GM12891 (cell line): ENCODE results near the gene SLC15A1.
"Not testable (repeated sequence)": the region's sequence is repeated elsewhere in the genome, so short reads cannot be mapped to it uniquely, and the experiment has no call there.

Experiments used
- DNase-seq: peaks from one replicate; pipeline ENCODE4 v3.0.0; 2011; ENCODE audit warnings: low spot score; ENCODE audit not compliant: insufficient read length
- FAIRE-seq: peaks from 2 replicates; lab custom pipeline; 2011; peaks lifted over from hg19 to GRCh38; lab: Jason Lieb, UNC
- PAX5 ChIP-seq: IDR thresholded peaks from 2 replicates; pipeline ENCODE4 v1.6.1; 2011; ENCODE audit warnings: low read length, moderate library complexity, mild to moderate bottlenecking; ENCODE audit not compliant: insufficient read depth, severe bottlenecking
- POLR2A ChIP-seq: IDR thresholded peaks from 2 replicates; pipeline ENCODE4 v1.6.1; 2011; ENCODE audit warnings: low read depth, low read length, control low read depth
- POLR2AphosphoS5 ChIP-seq: IDR thresholded peaks from 2 replicates; pipeline ENCODE4 v1.6.1; 2011; ENCODE audit warnings: low read depth, low read length, control low read depth
- POU2F2 ChIP-seq: IDR thresholded peaks from 2 replicates; pipeline ENCODE4 v1.6.1; 2011; ENCODE audit warnings: low read depth, mild to moderate bottlenecking, control low read depth, low read length, moderate library complexity
- SPI1 ChIP-seq: IDR thresholded peaks from 2 replicates; pipeline ENCODE4 v1.6.1; 2011; ENCODE audit warnings: low read depth, low read length, control low read depth
- TAF1 ChIP-seq: IDR thresholded peaks from 2 replicates; pipeline ENCODE4 v1.6.1; 2011; ENCODE audit warnings: low read depth, low read length, control low read depth

SLC15A1 gene

GRCh38 chr13:98761986-98762616, 9.6 kb upstream of the SLC15A1 start:
- no peak for FAIRE-seq
- no peak for DNase-seq
- TF ChIP-seq POLR2AphosphoS5 (no peak), POLR2A (no peak), POU2F2 (no peak), PAX5 (no peak), TAF1 (no peak)

DNA sequence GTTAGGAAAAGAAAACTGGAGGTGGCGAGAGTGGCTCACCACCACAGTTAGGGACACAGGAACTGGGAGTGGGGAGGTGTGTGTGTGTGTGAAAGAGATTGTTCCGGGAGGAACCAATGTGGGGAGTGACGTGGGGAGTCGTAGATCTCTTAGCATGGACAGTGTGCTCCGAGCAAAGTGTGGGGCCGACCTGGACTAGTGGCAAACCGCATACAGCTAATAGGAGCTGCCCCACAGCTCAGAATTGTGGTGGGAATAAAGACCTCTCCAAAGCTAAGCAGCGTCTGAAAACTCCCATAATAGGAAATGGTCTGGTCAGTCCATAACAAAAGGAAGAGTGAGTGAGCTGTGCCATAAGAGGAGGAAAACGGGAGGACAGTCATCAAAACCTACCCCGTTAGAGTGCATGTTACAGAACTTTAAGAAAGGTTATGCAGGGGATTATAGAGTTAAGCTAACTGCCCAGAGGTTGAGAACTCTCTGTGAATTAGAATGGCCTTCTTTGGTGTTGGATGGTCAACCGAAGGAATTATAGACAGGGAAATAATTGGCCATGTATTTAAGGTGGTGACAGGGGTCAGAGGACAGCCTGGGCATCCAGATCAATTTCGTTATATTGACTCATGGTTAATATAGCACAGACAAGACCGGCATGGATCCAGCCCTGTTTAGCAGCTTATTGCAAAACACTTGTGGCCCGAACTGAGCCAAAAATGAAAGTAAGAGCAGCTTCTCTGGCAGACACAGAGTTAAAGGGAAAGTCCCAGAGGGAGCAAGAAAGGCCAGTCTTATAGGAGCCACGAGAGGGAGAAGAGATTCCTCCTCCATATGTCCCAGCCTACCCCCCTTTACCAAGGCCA, 8.9 kb upstream of the SLC15A1 start:
- DNase-seq (no peak), FAIRE-seq (peak; percentile 47)
- TF ChIP-seq POLR2AphosphoS5 (no peak), POLR2A (no peak), SPI1 (no peak), TAF1 (no peak), PAX5 (no peak), POU2F2 (no peak)

- TF ChIP-seq POU2F2 (no peak), PAX5 (no peak), POLR2AphosphoS5 (no peak), POLR2A (no peak), TAF1 (no peak), SPI1 (no peak)
- DNase-seq (no peak), FAIRE-seq (no peak)
Measured at GRCh38 chr13:98755729-98756128, 3.3 kb upstream of the SLC15A1 start.

DNA sequence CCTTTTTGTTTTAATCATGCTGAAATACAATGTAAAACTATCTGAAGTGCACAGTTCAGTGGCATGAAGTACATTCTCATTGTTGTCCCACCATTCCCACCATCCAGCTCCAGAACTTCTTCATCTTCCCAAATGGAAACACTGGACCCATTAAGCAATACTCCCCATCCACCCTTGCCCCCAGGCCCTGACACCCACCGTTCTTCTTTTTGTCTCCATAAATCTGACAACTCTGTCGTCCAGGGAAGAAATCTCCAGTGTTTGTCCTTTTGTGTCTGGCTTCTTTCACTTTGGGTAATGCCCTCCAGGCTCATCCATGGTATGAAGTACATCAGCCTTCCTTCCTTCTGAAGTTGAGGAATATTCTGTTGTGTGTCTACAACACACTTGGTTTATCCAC, 2.6 kb upstream of the SLC15A1 start:
- DNase-seq = no peak
- FAIRE-seq = no peak
- TF ChIP-seq PAX5 = no peak
- TF ChIP-seq POLR2A = no peak
- TF ChIP-seq TAF1 = no peak
- no peak for TF ChIP-seq SPI1
- no peak for TF ChIP-seq POU2F2
- no peak for TF ChIP-seq POLR2AphosphoS5

GRCh38 chr13:98754468-98754867, 2.0 kb upstream of the SLC15A1 start:
- not testable (repeated sequence) for DNase-seq, FAIRE-seq

DNA sequence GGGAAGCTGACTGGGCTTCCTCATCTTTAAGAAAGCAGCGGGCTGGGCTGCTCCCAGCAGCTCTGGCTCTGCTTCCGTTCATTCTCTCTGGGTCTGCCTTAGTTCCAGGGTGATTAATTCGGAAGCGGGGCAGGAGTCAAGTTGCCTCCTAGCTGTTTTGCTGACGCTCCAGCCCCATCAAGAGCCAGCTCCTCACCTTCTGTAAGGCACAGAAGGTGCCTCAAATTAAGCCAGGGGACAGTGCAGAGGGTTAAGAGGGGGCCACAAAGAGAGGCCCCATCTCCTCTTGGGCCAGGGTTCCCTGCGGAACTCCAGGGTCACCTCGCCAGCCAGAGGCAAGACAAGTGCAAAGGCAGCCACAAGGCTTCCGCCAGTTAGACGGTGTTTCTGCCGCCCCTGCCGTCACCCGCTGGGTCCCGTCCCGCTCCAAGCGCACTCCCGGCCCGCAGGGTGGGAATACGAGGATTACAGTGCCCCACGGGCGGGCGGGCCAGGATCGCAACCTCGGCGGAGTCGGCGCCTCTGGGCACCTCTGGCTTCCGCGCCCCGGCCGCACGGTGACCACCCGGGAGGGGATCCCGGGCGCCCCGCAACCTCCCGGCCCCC, 508 bp downstream of the SLC15A1 start:
- FAIRE-seq (no peak), DNase-seq (no peak)
- no peak for TF ChIP-seq TAF1
- TF ChIP-seq POLR2AphosphoS5 = no peak
- no peak for TF ChIP-seq POU2F2
- TF ChIP-seq PAX5 = no peak
- TF ChIP-seq SPI1 = no peak
- TF ChIP-seq POLR2A = no peak

DNA sequence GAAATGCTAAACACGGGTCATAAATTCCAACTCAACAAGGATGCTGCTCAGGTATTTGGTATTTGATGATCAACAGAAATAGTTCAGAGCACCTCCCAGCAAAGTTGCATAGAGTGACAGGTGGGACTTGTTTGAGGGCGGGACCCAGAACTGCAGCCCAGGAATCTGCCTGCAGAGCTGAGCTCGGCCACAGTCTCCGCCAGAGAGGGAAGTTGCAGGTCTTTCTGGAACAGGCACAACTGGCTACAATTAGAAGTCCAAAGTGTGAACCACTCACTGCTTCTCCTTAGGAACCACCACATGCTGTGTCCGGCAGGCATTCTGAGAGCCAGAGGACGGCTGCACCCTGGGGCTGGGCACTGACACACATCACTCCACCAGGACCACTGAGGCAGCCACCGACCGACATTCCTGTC, 1.1 kb downstream of the SLC15A1 start:
- no peak for FAIRE-seq
- TF ChIP-seq POLR2AphosphoS5 = no peak
- DNase-seq = no peak

GRCh38 chr13:98749501-98749900, 3.0 kb downstream of the SLC15A1 start:
- no peak for FAIRE-seq
- TF ChIP-seq SPI1 = no peak
- DNase-seq = no peak

GRCh38 chr13:98746968-98747367, 5.5 kb downstream of the SLC15A1 start:
- no peak for TF ChIP-seq TAF1
- TF ChIP-seq POU2F2 = no peak
- no peak for TF ChIP-seq PAX5
- no peak for TF ChIP-seq SPI1
- TF ChIP-seq POLR2AphosphoS5 = no peak
- no peak for TF ChIP-seq POLR2A
- FAIRE-seq (no peak), DNase-seq (no peak)

GRCh38 chr13:98743377-98743776, 9.1 kb downstream of the SLC15A1 start:
- DNase-seq (no peak), FAIRE-seq (no peak)
- TF ChIP-seq POLR2AphosphoS5 (no peak), TAF1 (no peak), POLR2A (no peak), POU2F2 (no peak), SPI1 (no peak), PAX5 (no peak)
